Fibroblast of the aortic adventitia (primary cell): ENCODE measurements around the gene DDX20. TPM values are rescaled to one million over a fixed set of nuclear protein-coding genes. Genes with fewer than 3 reads are reported as not detected.

Source experiments
- DNase-seq: peaks from one replicate; pipeline ENCODE4 v3.0.0-alpha.2; 2010; ENCODE audit warnings: low read depth
- H3K4me3 ChIP-seq: 2 replicates; pipeline ENCODE4 v1.5.1; 2011; ENCODE audit warnings: low read depth, mild to moderate bottlenecking, control low read depth, low read length, moderate library complexity
- CTCF ChIP-seq: IDR thresholded peaks from 2 replicates; pipeline ENCODE4 v1.5.1; 2011; ENCODE audit warnings: mild to moderate bottlenecking, low read length, control low read depth, inconsistent platforms; ENCODE audit not compliant: insufficient read depth
- total RNA-seq: library from RNA; depleted of rRNA; stranded (reverse); fragments of >200 nt; gene quantifications from 2 replicates; pipeline ENCODE4 v1.2.3, GENCODE V29; 2012; ENCODE audit warnings: low replicate concordance

Gene DDX20
- total RNA-seq, 1 donor = 17.1 TPM

- no peak overlapping the region for H3K4me3 ChIP-seq
- no peak for TF ChIP-seq CTCF
- no peak for DNase-seq
Measured at GRCh38 chr1:111735858-111736544, 19.7 kb upstream of the DDX20 start.

DNA sequence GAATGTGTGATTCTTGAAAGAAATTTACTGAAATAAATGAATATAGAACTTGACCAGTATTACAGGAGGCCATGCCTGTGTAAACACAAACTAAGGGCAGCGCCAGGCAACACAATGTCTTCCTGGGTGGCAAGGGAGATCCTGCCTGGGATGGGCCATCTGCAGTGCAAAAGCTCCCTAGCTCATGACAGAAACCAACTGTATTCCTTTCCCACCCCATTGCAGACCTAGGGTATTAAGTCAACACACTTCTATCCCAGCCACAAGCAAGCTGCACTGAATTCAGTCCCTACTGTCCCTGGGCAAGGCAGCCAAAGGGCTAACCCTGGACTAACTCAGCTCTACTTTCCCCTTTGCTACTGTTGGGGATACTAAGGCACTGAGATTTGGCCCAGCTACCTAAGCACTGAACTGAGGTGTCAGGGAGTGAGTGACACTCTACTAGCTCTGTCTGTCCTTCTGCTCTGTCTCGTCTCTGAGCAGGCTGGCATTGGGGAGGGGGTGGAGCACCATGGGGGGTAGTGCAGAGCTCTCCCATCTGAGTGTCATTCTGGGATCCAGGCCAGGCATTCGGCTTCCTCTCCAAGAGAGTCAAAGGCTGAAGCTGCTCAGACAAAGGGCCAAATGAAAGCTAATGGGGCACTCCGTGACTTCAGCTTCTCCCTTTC is 19.0 kb upstream of the DDX20 start:
- H3K4me3 ChIP-seq = no peak overlapping the region
- TF ChIP-seq CTCF = no peak
- DNase-seq = no peak

GRCh38 chr1:111737216-111738132 is 18.2 kb upstream of the DDX20 start:
- DNase-seq = no peak
- no peak overlapping the region for H3K4me3 ChIP-seq
- no peak for TF ChIP-seq CTCF

- no peak for DNase-seq
- TF ChIP-seq CTCF = no peak
- peak overlapping the region; percentile 69 for H3K4me3 ChIP-seq
Measured at GRCh38 chr1:111738133-111738435, 17.6 kb upstream of the DDX20 start.

DNA sequence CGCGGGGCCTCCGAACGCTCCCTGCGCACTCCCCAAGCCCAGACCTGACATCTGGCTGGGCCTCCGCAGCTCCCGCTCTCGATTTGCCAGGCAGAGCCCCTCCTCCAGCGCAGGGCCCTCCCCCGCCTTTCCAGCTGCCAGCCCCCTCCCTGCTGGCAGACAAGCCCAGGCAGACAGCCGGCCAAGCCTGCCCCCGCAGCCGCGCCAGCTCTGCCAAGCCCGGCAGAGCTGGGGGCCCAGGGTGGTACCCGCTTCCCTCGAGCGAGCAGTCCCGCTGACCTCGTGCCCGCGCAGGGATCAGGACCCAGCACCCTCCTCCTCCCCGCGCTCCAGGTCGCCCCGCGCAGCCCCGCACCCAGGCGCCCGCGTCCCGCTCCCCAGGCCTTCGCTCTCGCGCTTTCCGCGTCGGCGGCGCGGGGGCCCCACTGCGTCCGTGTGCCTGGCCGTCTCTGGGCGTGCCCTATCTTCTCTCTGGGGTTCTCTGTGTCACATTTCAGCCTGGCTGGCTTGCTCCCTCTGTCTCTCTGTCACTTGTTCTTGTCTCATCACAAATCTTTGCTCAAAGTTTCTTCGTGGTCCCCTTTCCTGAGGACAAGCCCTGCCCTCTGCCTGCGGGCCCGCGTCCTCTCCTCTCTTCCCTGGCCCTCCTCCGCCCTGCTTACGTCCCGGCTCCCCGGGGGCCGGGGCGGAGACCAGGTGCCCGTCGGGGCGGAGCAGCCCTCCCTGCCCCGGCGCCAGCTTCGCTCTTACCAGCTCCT is 17.1 kb upstream of the DDX20 start:
- no peak for TF ChIP-seq CTCF
- peak; percentile 29 for DNase-seq
- H3K4me3 ChIP-seq = peak overlapping the region; percentile 69

- no peak for TF ChIP-seq CTCF
- DNase-seq = peak; percentile 68
- peak within 1 kb of the TSS; percentile 69 for H3K4me3 ChIP-seq
Measured at GRCh38 chr1:111739194-111739924, 16.3 kb upstream of the DDX20 start, which contains the start of gene INKA2. TSS of gene INKA2 (minus strand) at chr1:111739395. CDS start at chr1:111739242, 153 bp downstream.
